GM18858 (cell line): Measurements from ENCODE around the gene RAD51B.
A peak's percentile ranks its signal among the peaks of the same experiment; 100 is the strongest.

Source experiments
- ATAC-seq: cut with Tn5 transposase; IDR thresholded peaks from one replicate; pipeline ENCODE4 v1.9.1; 2021; ENCODE audit not compliant: unreplicated experiment

RAD51B gene

DNA sequence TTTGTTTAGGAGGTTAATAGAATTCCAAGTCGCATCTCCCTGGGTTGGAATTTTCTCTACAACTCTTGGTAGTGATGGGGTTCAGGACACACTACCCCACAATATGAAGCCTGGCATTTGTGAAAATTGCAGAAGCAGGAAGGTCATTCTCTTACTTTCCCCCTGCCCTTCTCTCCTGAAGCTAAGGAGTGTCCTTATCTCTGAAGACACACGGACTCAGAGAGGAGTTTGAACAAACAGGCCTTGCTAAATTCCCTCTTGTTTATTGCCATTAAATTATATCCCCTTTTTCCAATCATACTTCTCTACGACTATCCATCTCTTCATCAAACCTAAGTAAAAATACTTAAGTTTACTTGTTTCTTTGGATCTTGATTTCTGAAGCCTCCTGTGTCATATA is 443.0 kb downstream of the RAD51B start:
- no peak for ATAC-seq

DNA sequence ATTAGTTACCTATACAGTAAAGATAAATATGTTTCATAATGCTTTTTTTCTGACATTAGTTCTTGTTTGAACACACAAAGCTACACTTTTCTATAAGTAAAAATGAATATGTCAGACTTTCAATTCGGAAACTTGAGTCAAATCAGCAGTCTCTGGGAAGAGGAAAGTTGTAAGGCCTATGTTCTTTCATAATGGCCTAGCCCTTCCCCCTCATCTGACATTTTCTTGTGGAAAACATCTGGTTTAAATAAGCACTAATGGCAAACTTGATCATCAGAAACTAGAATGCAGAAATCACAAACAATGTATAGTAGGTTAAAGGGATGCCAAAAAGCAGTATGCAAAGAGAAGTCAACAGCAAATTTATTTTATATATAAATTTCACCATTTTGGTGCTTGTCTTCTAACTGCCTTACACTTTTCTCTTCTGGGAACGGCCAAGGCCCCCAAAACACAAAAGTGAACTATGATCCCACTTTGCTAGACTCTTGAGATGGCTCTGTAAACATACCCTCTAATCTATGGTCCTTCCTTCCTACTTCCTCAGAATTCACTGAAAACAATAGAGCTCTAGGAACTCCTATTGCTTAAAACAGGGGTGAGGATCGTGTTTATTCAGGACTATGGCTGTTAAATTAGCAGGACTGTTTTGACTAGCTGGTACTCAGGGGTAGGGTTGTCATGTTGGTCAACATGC is 444.1 kb downstream of the RAD51B start:
- no peak for ATAC-seq

DNA sequence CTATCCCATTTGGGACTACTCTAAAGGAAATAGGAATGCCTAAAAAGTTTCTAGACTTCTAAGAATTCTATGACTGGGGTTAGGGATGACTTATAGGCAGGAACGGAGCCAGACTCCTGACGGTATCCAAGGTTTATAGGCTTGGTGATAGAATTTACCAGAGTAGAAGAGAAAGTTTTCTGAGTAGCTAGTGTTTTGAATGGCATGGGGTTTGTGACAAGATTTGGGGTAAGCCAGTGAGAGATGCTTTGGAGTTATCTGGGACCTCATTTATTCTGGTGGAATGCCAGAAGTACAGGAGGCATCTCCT is 444.6 kb downstream of the RAD51B start:
- ATAC-seq, result no peak

DNA sequence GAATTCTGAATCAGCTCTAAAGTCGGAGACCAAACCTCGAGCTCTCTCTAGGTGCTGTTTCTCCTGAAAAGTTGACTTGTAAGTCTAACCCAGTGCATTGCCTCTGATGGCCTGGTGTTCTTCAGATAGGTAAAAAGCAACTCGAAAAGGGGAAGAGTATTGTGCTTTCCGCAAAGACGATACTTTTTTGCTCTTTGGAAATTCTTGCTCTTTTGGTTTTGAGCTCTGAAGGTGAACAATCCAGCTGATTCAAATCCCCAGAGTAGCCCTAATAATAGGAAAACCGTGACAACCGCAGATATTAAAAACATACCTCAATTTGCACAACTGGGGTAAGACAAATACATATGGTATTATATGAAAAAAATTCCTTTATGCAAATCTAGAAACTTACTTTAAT is 447.4 kb downstream of the RAD51B start:
- ATAC-seq, result no peak

- peak; percentile 41 for ATAC-seq
Measured at GRCh38 chr14:68268197-68268596, 448.6 kb downstream of the RAD51B start.

DNA sequence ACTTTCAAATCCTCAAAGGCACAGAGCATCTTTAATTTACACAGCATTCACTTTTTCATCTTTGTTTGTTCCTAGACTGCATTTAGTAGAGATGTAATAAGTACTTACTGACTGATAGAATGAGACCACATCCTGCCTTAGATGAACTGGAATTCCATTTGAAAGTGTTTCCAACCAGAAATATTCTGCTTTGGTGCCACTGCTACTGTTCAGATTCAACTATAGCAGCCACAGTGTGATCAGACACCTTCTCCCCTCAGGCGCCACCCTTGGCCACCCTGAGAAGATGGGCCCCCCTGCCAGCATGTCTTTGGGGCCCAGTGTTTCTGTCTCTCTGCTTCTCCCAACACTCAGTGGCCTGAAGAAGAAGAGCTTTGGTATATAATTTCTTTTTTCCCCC is 449.1 kb downstream of the RAD51B start:
- ATAC-seq, result peak; percentile 9

DNA sequence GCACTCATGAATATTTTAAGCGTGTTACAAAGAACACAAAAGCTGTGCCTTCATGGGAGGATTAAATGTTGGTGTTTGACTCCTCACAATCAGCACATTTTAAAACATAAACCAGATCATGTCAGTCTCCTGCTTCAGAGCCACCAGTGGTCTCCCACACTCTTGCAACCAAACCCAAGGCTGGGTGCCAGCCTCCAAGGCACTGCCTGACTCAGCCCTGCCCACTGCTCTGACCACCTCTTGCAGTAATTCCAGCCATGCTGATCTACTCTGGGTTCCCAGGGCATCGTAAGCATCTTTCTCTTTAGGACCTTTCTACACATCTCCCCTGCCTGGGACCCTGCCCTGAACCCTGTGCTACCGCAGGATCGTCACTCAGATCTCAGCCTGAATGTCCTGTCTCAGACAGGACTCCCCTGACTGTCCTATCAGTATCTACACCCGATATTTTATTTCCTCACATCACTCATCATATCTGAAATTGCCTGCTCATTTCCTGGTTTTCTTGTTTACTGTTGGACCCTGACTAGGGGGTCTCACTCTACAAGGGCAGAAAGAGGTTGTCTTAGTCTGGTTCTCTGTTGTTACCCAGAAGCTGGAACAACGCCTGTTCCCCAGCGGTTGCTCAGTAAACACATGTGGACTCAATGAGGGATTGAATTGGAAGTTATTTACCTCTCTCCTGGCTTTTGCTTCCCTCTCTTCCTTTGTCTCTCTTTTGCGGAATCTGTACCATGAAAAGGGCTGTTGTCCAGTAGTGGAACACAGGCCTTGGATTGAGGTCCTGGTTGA is 449.8 kb downstream of the RAD51B start:
- no peak for ATAC-seq

DNA sequence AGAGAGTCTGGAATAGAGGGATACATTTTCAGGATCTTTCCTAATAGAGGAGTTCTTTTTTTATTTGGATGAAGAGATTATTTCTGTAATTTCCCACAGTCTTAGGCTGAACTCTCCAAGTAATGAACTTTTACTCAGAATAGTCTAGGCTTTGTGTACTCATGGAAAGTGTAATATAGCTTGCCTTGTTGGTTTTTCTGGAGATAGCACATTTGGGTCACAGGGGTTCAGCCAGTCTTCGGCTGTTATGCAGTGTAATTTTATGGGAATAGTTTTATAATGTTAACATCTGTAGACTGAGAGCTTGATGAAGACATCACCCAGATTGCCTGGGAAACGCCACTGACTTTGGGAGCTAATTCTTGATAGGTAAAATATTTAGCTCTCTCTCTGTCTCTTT is 450.8 kb downstream of the RAD51B start:
- no peak for ATAC-seq

GRCh38 chr14:68271913-68272391 is 452.4 kb downstream of the RAD51B start:
- ATAC-seq, result no peak

GRCh38 chr14:68273413-68273812 is 453.8 kb downstream of the RAD51B start:
- ATAC-seq, result no peak

- ATAC-seq, result no peak
Measured at GRCh38 chr14:68274725-68275124, 455.1 kb downstream of the RAD51B start.

DNA sequence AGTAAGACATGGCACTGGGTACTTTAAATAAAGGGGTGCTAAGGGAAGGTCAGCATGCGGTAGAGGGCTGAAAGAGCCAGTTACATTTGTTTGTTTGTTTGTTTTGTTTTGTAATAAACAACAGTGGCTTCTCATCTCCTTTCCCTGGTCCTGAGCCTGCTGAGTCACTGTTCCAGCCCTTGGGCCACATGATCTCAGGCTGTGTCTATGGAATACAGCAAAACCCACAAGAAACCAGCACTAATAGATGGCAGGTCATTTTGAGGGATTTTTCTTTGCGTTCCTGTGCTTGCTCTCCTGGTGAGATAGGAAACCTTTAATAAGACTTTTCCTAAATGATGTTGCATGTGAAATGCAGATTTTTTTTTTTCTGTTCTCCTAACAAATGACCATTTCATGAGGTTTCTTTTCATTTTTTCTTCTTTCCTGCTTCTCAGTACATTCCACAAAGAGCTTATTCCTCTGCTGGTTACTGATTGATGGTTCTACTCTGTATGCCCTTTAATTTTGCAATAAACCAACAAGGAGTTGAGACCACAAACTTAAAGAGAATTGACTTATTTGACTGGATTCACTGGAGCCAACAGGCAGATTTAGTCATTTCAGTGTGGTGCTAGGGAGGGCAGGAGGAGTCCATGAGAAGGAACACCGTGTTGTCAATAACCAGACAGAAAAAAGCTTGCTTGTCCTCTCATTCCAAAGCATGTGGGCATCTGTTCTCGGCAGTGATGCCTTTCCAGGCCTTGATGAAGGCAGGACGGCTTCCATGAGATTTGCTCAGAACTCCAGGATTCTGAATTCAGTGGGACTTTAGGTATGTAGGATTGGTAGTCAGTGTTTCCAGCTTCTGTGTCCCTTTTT is 459.2 kb downstream of the RAD51B start:
- ATAC-seq, result no peak

- ATAC-seq, result no peak
Measured at GRCh38 chr14:68279437-68279720, 459.8 kb downstream of the RAD51B start.

GRCh38 chr14:68279777-68280233 is 460.2 kb downstream of the RAD51B start:
- ATAC-seq, result peak; percentile 39

- ATAC-seq, result no peak
Measured at GRCh38 chr14:68281497-68281896, 461.9 kb downstream of the RAD51B start.

- ATAC-seq, result no peak
Measured at GRCh38 chr14:68282479-68283377, 463.1 kb downstream of the RAD51B start.

- ATAC-seq, result no peak
Measured at GRCh38 chr14:68283378-68284123, 464.0 kb downstream of the RAD51B start.

DNA sequence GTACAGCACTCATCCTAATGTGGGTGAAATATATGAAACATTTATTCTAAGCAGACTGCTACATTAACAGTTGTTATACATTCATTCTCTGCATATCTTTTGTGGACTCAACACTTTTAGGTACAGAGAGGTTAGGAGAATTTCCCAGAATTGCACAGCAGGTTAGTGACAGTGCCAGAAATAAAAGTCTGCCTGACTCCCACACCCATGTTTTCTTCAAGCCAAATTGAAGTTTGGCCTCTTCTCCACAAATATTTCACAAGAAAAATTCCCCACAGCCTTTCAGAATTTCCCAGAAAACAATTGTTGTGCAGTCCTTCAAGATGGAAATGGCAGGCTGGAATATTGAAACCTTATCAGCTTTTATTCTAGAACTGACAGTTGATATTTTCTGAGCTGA is 464.8 kb downstream of the RAD51B start:
- no peak for ATAC-seq

DNA sequence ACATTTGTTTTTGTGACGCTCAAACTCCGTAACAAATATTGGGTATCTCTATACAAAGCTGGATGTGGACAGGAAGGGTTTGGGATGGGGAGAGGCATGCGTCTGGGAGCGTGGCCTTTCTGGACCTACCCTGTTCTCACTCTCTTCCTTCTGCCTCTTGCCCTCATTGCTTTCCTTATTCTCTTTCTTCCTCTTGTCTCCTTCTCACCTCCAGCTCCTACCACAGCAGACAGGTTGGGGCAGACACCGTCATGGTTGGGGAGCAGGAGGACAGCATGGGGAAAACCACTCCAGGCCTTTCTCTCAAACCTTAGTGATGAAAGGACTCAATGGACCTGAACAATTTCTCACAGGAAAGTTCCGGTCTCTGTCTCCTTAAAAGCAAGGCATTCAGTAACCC is 465.3 kb downstream of the RAD51B start:
- no peak for ATAC-seq
